B cell (primary cell): ENCODE measurements around the gene SLC35B2.

Experiments used
- EZH2 ChIP-seq: IDR thresholded peaks from 2 replicates; pipeline ENCODE4 v1.6.1; 2012; ENCODE audit warnings: borderline replicate concordance, low read depth, mild to moderate bottlenecking, moderate library complexity, low read length; ENCODE audit not compliant: insufficient read depth, poor library complexity, severe bottlenecking
- TF ChIP-seq, protein P1 (sequence below): fragments of 200-600 bp; IDR thresholded peaks from one replicate; pipeline ENCODE4 v1.8.0; 2022; ENCODE audit warnings: antibody characterized with exemption, mild to moderate bottlenecking

DNA sequence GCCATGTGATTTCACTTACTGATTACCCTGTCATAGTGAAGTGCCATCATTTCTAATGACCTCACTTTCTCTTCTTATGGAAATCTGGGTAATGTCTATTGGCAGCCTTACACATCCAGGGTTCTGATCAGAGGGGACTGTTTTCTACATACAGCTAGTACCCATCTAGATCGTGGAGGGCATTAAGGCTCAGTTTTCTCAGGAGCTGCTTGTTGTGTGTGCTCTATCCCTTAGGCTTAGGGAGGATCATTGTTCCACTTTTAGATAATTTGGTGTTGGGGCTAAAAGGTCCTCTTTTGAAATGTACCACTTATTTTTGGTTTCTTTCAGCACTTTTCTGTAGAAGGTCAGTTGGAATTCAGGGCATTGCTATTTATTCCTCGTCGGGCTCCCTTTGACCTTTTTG is 6.6 kb downstream of the SLC35B2 start:
- TF ChIP-seq, protein P1, sequence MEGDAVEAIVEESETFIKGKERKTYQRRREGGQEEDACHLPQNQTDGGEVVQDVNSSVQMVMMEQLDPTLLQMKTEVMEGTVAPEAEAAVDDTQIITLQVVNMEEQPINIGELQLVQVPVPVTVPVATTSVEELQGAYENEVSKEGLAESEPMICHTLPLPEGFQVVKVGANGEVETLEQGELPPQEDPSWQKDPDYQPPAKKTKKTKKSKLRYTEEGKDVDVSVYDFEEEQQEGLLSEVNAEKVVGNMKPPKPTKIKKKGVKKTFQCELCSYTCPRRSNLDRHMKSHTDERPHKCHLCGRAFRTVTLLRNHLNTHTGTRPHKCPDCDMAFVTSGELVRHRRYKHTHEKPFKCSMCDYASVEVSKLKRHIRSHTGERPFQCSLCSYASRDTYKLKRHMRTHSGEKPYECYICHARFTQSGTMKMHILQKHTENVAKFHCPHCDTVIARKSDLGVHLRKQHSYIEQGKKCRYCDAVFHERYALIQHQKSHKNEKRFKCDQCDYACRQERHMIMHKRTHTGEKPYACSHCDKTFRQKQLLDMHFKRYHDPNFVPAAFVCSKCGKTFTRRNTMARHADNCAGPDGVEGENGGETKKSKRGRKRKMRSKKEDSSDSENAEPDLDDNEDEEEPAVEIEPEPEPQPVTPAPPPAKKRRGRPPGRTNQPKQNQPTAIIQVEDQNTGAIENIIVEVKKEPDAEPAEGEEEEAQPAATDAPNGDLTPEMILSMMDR, result no peak
- TF ChIP-seq EZH2, result no peak
